Tibial artery (tissue), 4 donors: ENCODE data around the gene DNAJC22.
A peak's percentile ranks its signal among the peaks of the same experiment; 100 is the strongest.

Experiments used
- DNase-seq, 2 donors: peaks; one replicate each; pipeline ENCODE4 v3.0.0-alpha.2; 2019
- H3K27ac ChIP-seq, 2 donors: fragments of 200-600 bp; sonication (generic) in 1 of 2; 1 replicate in 1 of 2; 2 replicates in 1 of 2; pipeline ENCODE4 v1.5.1; 2018 to 2019; ENCODE audit warnings: mild to moderate bottlenecking in 1 of 2
- H3K27me3 ChIP-seq, 2 donors: fragments of 200-600 bp; sonication (generic) in 1 of 2; one replicate each; pipeline versions ENCODE4 v1.5.1 to v1.6.0; 2016 to 2019
- H3K36me3 ChIP-seq, 3 donors: fragments of 200-600 bp; sonication (generic) in 2 of 3; one replicate each; pipeline ENCODE4 v1.5.1; 2016 to 2019; ENCODE audit warnings: mild to moderate bottlenecking in 2 of 3
- H3K4me1 ChIP-seq, 4 donors: fragments of 200-600 bp; sonication (generic) in 2 of 4; 1 replicate in 3 of 4; 2 replicates in 1 of 4; pipeline ENCODE4 v1.5.1; 2016 to 2019
- H3K4me3 ChIP-seq, 2 donors: fragments of 200-600 bp; sonication (generic) in 1 of 2; 1 replicate in 1 of 2; 2 replicates in 1 of 2; pipeline ENCODE4 v1.5.1; 2018 to 2019; ENCODE audit warnings: mild to moderate bottlenecking in 2 of 2
- H3K9me3 ChIP-seq, 3 donors: fragments of 200-600 bp; sonication (generic) in 1 of 3; one replicate each; pipeline ENCODE4 v1.5.1; 2016 to 2019
- CTCF ChIP-seq, 2 experiments: fragments of 200-600 bp in 1 of 2; fragments of 450-650 bp in 1 of 2; IDR thresholded peaks; one replicate each; pipeline ENCODE4 v1.5.1; 2017 to 2019; ENCODE audit warnings: antibody characterized with exemption in 2 of 2, mild to moderate bottlenecking in 1 of 2, moderate library complexity in 1 of 2
- intact Hi-C: fragments of 100-400 bp; cut with DNase I; formaldehyde crosslinking; loops from one replicate; pipeline ENCODE4 v1.15.0; 2023; ENCODE audit warnings: low total_unique reads

DNAJC22 gene

GRCh38 chr12:49346659-49347310 lies at the start of gene DNAJC22:
Gene DNAJC22, plus strand, starts transcription at chr12:49346888. Its CDS starts 1,985 bp downstream, at chr12:49348873.
- Histone ChIP-seq H3K9me3 (no peaks in the 10 kb centered on the region), H3K27ac (no peak within 1 kb of the TSS), H3K4me3 (peak within 1 kb of the TSS; percentile 37 to 51), H3K4me1 (peaks cover 7 to 55% (median 50%) of the 10 kb centered on the region in 4 donors), H3K36me3 (no peaks in the 10 kb centered on the region), H3K27me3 (peaks cover 3 to 91% of the 10 kb centered on the region in 2 donors)
- no peak for TF ChIP-seq CTCF (IDR thresholded peaks at IDR 0.05)
- peak in 1 of 2 donors; percentile 64 for DNase-seq
- intact Hi-C loops, result no loop called here

- no peaks in the 10 kb centered on the region for H3K9me3 ChIP-seq
Measured at GRCh38 chr12:49297695-49298060, 49.0 kb upstream of the DNAJC22 start.

GRCh38 chr12:49298160-49298559 lies 48.5 kb upstream of the DNAJC22 start:
- peak in 1 of 2 donors; percentile 34 for DNase-seq
- peaks cover 0 to 29% (median 23%) of the 10 kb centered on the region in 4 donors for H3K4me1 ChIP-seq
- H3K4me3 ChIP-seq, result no peak overlapping the region
- no peaks in the 10 kb centered on the region for H3K36me3 ChIP-seq
- intact Hi-C loops, result loop anchor here (10.0 kb wide), 1 partner anchor 427 kb away; no protein-coding TSS in a partner anchor
- no peaks in the 10 kb centered on the region for H3K9me3 ChIP-seq
- no peak overlapping the region for H3K27ac ChIP-seq
- H3K27me3 ChIP-seq, result peaks cover 0 to 79% of the 10 kb centered on the region in 2 donors
- no peak for TF ChIP-seq CTCF (IDR thresholded peaks at IDR 0.05)

More at GRCh38 chr12:49297695-49298060, 49.0 kb upstream of the DNAJC22 start:
- Histone ChIP-seq H3K27ac (no peak overlapping the region), H3K36me3 (no peaks in the 10 kb centered on the region), H3K4me3 (no peak overlapping the region), H3K4me1 (peaks cover 0 to 34% (median 28%) of the 10 kb centered on the region in 4 donors), H3K27me3 (peaks cover 0 to 77% of the 10 kb centered on the region in 2 donors)
- intact Hi-C loops, result loop anchor here (10.0 kb wide), 1 partner anchor 427 kb away; no protein-coding TSS in a partner anchor
- no peak for TF ChIP-seq CTCF (IDR thresholded peaks at IDR 0.05)
- DNase-seq, result peak in 1 of 2 donors; percentile 32

- no peak for TF ChIP-seq CTCF (IDR thresholded peaks at IDR 0.05)
- DNase-seq, result peak in 1 of 2 donors; percentile 3
- intact Hi-C loops, result no loop called here
Measured at GRCh38 chr12:49301760-49302159, 44.9 kb upstream of the DNAJC22 start.

GRCh38 chr12:49304161-49304560 lies 42.5 kb upstream of the DNAJC22 start:
- H3K9me3 ChIP-seq, result no peaks in the 10 kb centered on the region
- no peak overlapping the region for H3K4me3 ChIP-seq
- intact Hi-C loops, result no loop called here
- H3K36me3 ChIP-seq, result no peaks in the 10 kb centered on the region
- DNase-seq, result no peak
- H3K4me1 ChIP-seq, result no peaks in the 10 kb centered on the region
- H3K27ac ChIP-seq, result no peak overlapping the region
- peaks cover 0 to 45% of the 10 kb centered on the region in 2 donors for H3K27me3 ChIP-seq
- TF ChIP-seq CTCF (IDR thresholded peaks at IDR 0.05), result no peak

More at GRCh38 chr12:49301760-49302159, 44.9 kb upstream of the DNAJC22 start:
- no peak overlapping the region for H3K4me3 ChIP-seq
- H3K4me1 ChIP-seq, result peaks cover 0 to 13% (median 11%) of the 10 kb centered on the region in 4 donors
- H3K9me3 ChIP-seq, result no peaks in the 10 kb centered on the region
- H3K36me3 ChIP-seq, result no peaks in the 10 kb centered on the region
- H3K27me3 ChIP-seq, result peaks cover 0 to 65% of the 10 kb centered on the region in 2 donors
- H3K27ac ChIP-seq, result no peak overlapping the region
